ENCODE measurements around the gene NAT10. TPM values are rescaled to one million over a fixed set of nuclear protein-coding genes. Genes with fewer than 3 reads are reported as not detected.

NAT10 gene
- total and polyA plus RNA-seq, 2 experiments from 2014 or later, result 44.1 to 58.8 TPM

- DNase-seq (ENCODE audit: low spot score) (no peak), ATAC-seq (no peak)
- no peak overlapping the region for H3K27ac ChIP-seq (ENCODE audit: low read depth)
- H3K36me3 ChIP-seq (ENCODE audit: insufficient read depth), result no peaks in the 10 kb centered on the region; the same call in none of the 2 replicates
- H4K20me1 ChIP-seq (replicated peaks; ENCODE audit: insufficient read depth), result peaks cover 5% of the 10 kb centered on the region; the same call in 1 of the 2 replicates
- peaks cover 16% of the 10 kb centered on the region for H3K27me3 Mint-ChIP-seq (ENCODE audit: insufficient read depth, low read depth, poor library complexity)
- H3F3A ChIP-seq (replicated peaks; ENCODE audit: low read depth), result 0 out of 2 replicates have a peak, but pooled peaks cover 5% of the 10 kb centered on the region
- no peak overlapping the region for H3K27ac Mint-ChIP-seq
- H3K4me1 Mint-ChIP-seq, result peaks cover 3% of the 10 kb centered on the region; the same call in 1 of the 3 replicates
- H3K4me3 Mint-ChIP-seq, result no peak overlapping the region
- H3K4me1 ChIP-seq (ENCODE audit: insufficient read depth), result no peaks in the 10 kb centered on the region
- no peak overlapping the region for H3K4me3 ChIP-seq
- no peak overlapping the region for H3K4me2 ChIP-seq
- H2AFZ ChIP-seq, result no peak overlapping the region
- H3K36me3 Mint-ChIP-seq (ENCODE audit: low read depth), result peaks cover 34% of the 10 kb centered on the region
- no peaks in the 10 kb centered on the region for H3K79me2 ChIP-seq (replicated peaks; ENCODE audit: insufficient read depth)
- TF ChIP-seq CTCF (conservative IDR thresholded peaks at IDR 0.05; ENCODE audit: low read depth in 2 of 2) (no peak), ETS1 (IDR thresholded peaks at IDR 0.05) (no peak), ZNF114 (CRISPR knock-in tag; IDR thresholded peaks at IDR 0.05) (no peak), STAT1 (IDR thresholded peaks at IDR 0.05; ENCODE audit: unreplicated experiment) (no peak), ZNF331 (CRISPR knock-in tag; IDR thresholded peaks at IDR 0.05; ENCODE audit: low read depth) (no peak), EZH2phosphoT487 (IDR thresholded peaks at IDR 0.05; ENCODE audit: unreplicated experiment) (no peak)
- no peaks in the 10 kb centered on the region; the same call in 2 of the 3 replicates for H3K9me3 Mint-ChIP-seq
- no peaks in the 10 kb centered on the region for H3K27me3 ChIP-seq (ENCODE audit: insufficient read depth)
- no peaks in the 10 kb centered on the region for H3K9me2 ChIP-seq (ENCODE audit: insufficient read depth)
Measured at GRCh38 chr11:34151916-34152845, 46.8 kb downstream of the NAT10 start.

- no peak overlapping the region for H3K4me3 Mint-ChIP-seq
- H3K9me3 Mint-ChIP-seq, result no peaks in the 10 kb centered on the region; the same call in 2 of the 3 replicates
- Histone ChIP-seq H3K36me3 (ENCODE audit: insufficient read depth) (no peaks in the 10 kb centered on the region; the same call in none of the 2 replicates), H3K4me1 (ENCODE audit: insufficient read depth) (no peaks in the 10 kb centered on the region), H2AFZ (no peak overlapping the region), H3K27me3 (ENCODE audit: insufficient read depth) (no peaks in the 10 kb centered on the region), H4K20me1 (replicated peaks; ENCODE audit: insufficient read depth) (no peaks in the 10 kb centered on the region; the same call in 1 of the 2 replicates), H3K4me3 (no peak overlapping the region), H3K4me2 (no peak overlapping the region), H3K79me2 (replicated peaks; ENCODE audit: insufficient read depth) (no peaks in the 10 kb centered on the region), H3K9me2 (ENCODE audit: insufficient read depth) (no peaks in the 10 kb centered on the region), H3F3A (replicated peaks; ENCODE audit: low read depth) (no peaks in the 10 kb centered on the region), H3K27ac (ENCODE audit: low read depth) (no peak overlapping the region)
- peaks cover 16% of the 10 kb centered on the region for H3K36me3 Mint-ChIP-seq (ENCODE audit: low read depth)
- H3K27ac Mint-ChIP-seq, result no peak overlapping the region
- peaks cover 17% of the 10 kb centered on the region for H3K27me3 Mint-ChIP-seq (ENCODE audit: insufficient read depth, low read depth, poor library complexity)
- no peak for DNase-seq (ENCODE audit: low spot score)
- no peaks in the 10 kb centered on the region for H3K4me1 Mint-ChIP-seq
- ATAC-seq, result no peak
- no peak for TF ChIP-seq ETS1 (IDR thresholded peaks at IDR 0.05)
- TF ChIP-seq ZNF114 (CRISPR knock-in tag; IDR thresholded peaks at IDR 0.05), result no peak
- TF ChIP-seq REST (IDR thresholded peaks at IDR 0.05; ENCODE audit: unreplicated experiment), result no peak
- TF ChIP-seq CTCF (conservative IDR thresholded peaks at IDR 0.05; ENCODE audit: low read depth in 2 of 2), result no peak
- TF ChIP-seq CREB1 (CRISPR knock-in tag; IDR thresholded peaks at IDR 0.05; ENCODE audit: low read depth), result no peak
- no peak for TF ChIP-seq EZH2phosphoT487 (IDR thresholded peaks at IDR 0.05; ENCODE audit: unreplicated experiment)
- TF ChIP-seq POLR2AphosphoS5 (IDR thresholded peaks at IDR 0.05; ENCODE audit: low read depth), result no peak
- TF ChIP-seq STAT1 (IDR thresholded peaks at IDR 0.05; ENCODE audit: unreplicated experiment), result no peak
- TF ChIP-seq ZNF331 (CRISPR knock-in tag; IDR thresholded peaks at IDR 0.05; ENCODE audit: low read depth), result no peak
- TF ChIP-seq JUNB (IDR thresholded peaks at IDR 0.05; ENCODE audit: unreplicated experiment), result no peak
Measured at GRCh38 chr11:34154059-34154875, 48.8 kb downstream of the NAT10 start.
